ENCODE results near the gene PBX1.
"Not testable (repeated sequence)": the region's sequence is repeated elsewhere in the genome, so short reads cannot be mapped to it uniquely, and the experiment has no call there.

The PBX1 gene

GRCh38 chr1:164651351-164651951 lies 92.5 kb downstream of the PBX1 start:
- DNase-seq (ENCODE audit: insufficient read length, low spot score), result no peak
- no peak for FAIRE-seq
- TF ChIP-seq POLR2A (IDR thresholded peaks at IDR 0.05; ENCODE audit: low read depth, low read length) (no peak), SPI1 (IDR thresholded peaks at IDR 0.05; ENCODE audit: low read depth, low read length) (no peak), POLR2AphosphoS5 (IDR thresholded peaks at IDR 0.05; ENCODE audit: low read depth, low read length) (no peak), PAX5 (IDR thresholded peaks at IDR 0.05; ENCODE audit: insufficient read depth, low read length, severe bottlenecking) (no peak), TAF1 (IDR thresholded peaks at IDR 0.05; ENCODE audit: low read depth, low read length) (no peak), POU2F2 (IDR thresholded peaks at IDR 0.05; ENCODE audit: low read depth, low read length) (no peak)

GRCh38 chr1:164652969-164653368 lies 94.0 kb downstream of the PBX1 start:
- not testable (repeated sequence) for FAIRE-seq; DNase-seq (ENCODE audit: insufficient read length, low spot score)

GRCh38 chr1:164653705-164654104 lies 94.7 kb downstream of the PBX1 start:
- DNase-seq (ENCODE audit: insufficient read length, low spot score), result no peak
- TF ChIP-seq POU2F2 (IDR thresholded peaks at IDR 0.05; ENCODE audit: low read depth, low read length) (no peak), POLR2AphosphoS5 (IDR thresholded peaks at IDR 0.05; ENCODE audit: low read depth, low read length) (no peak), POLR2A (IDR thresholded peaks at IDR 0.05; ENCODE audit: low read depth, low read length) (no peak), PAX5 (IDR thresholded peaks at IDR 0.05; ENCODE audit: insufficient read depth, low read length, severe bottlenecking) (no peak), TAF1 (IDR thresholded peaks at IDR 0.05; ENCODE audit: low read depth, low read length) (no peak), SPI1 (IDR thresholded peaks at IDR 0.05; ENCODE audit: low read depth, low read length) (no peak)
- FAIRE-seq, result no peak

GRCh38 chr1:164654200-164654599 lies 95.2 kb downstream of the PBX1 start:
- DNase-seq (ENCODE audit: insufficient read length, low spot score) (no peak), FAIRE-seq (no peak)
- TF ChIP-seq POU2F2 (IDR thresholded peaks at IDR 0.05; ENCODE audit: low read depth, low read length) (no peak), SPI1 (IDR thresholded peaks at IDR 0.05; ENCODE audit: low read depth, low read length) (no peak), POLR2A (IDR thresholded peaks at IDR 0.05; ENCODE audit: low read depth, low read length) (no peak), POLR2AphosphoS5 (IDR thresholded peaks at IDR 0.05; ENCODE audit: low read depth, low read length) (no peak), PAX5 (IDR thresholded peaks at IDR 0.05; ENCODE audit: insufficient read depth, low read length, severe bottlenecking) (no peak), TAF1 (IDR thresholded peaks at IDR 0.05; ENCODE audit: low read depth, low read length) (no peak)

GRCh38 chr1:164658864-164659263 lies 99.9 kb downstream of the PBX1 start:
- FAIRE-seq (no peak), DNase-seq (ENCODE audit: insufficient read length, low spot score) (no peak)

GRCh38 chr1:164659621-164660411 lies 100.8 kb downstream of the PBX1 start:
- FAIRE-seq (no peak), DNase-seq (ENCODE audit: insufficient read length, low spot score) (no peak)
- TF ChIP-seq POU2F2 (IDR thresholded peaks at IDR 0.05; ENCODE audit: low read depth, low read length) (no peak), TAF1 (IDR thresholded peaks at IDR 0.05; ENCODE audit: low read depth, low read length) (no peak), POLR2AphosphoS5 (IDR thresholded peaks at IDR 0.05; ENCODE audit: low read depth, low read length) (no peak), PAX5 (IDR thresholded peaks at IDR 0.05; ENCODE audit: insufficient read depth, low read length, severe bottlenecking) (no peak), POLR2A (IDR thresholded peaks at IDR 0.05; ENCODE audit: low read depth, low read length) (no peak), SPI1 (IDR thresholded peaks at IDR 0.05; ENCODE audit: low read depth, low read length) (no peak)

More at GRCh38 chr1:164658864-164659263, 99.9 kb downstream of the PBX1 start:
- TF ChIP-seq TAF1 (IDR thresholded peaks at IDR 0.05; ENCODE audit: low read depth, low read length), result no peak

GRCh38 chr1:164660412-164660772 lies 101.4 kb downstream of the PBX1 start:
- DNase-seq (ENCODE audit: insufficient read length, low spot score) (no peak), FAIRE-seq (no peak)
- no peak for TF ChIP-seq POU2F2 (IDR thresholded peaks at IDR 0.05; ENCODE audit: low read depth, low read length)
- no peak for TF ChIP-seq POLR2A (IDR thresholded peaks at IDR 0.05; ENCODE audit: low read depth, low read length)
- TF ChIP-seq PAX5 (IDR thresholded peaks at IDR 0.05; ENCODE audit: insufficient read depth, low read length, severe bottlenecking), result no peak
- TF ChIP-seq SPI1 (IDR thresholded peaks at IDR 0.05; ENCODE audit: low read depth, low read length), result no peak
- TF ChIP-seq POLR2AphosphoS5 (IDR thresholded peaks at IDR 0.05; ENCODE audit: low read depth, low read length), result no peak
- no peak for TF ChIP-seq TAF1 (IDR thresholded peaks at IDR 0.05; ENCODE audit: low read depth, low read length)

GRCh38 chr1:164660775-164661174 lies 101.8 kb downstream of the PBX1 start:
- TF ChIP-seq PAX5 (IDR thresholded peaks at IDR 0.05; ENCODE audit: insufficient read depth, low read length, severe bottlenecking) (no peak), POLR2A (IDR thresholded peaks at IDR 0.05; ENCODE audit: low read depth, low read length) (no peak), TAF1 (IDR thresholded peaks at IDR 0.05; ENCODE audit: low read depth, low read length) (no peak), POU2F2 (IDR thresholded peaks at IDR 0.05; ENCODE audit: low read depth, low read length) (no peak), SPI1 (IDR thresholded peaks at IDR 0.05; ENCODE audit: low read depth, low read length) (no peak), POLR2AphosphoS5 (IDR thresholded peaks at IDR 0.05; ENCODE audit: low read depth, low read length) (no peak)
- no peak for FAIRE-seq
- no peak for DNase-seq (ENCODE audit: insufficient read length, low spot score)

GRCh38 chr1:164662462-164662861 lies 103.5 kb downstream of the PBX1 start:
- DNase-seq (ENCODE audit: insufficient read length, low spot score) (no peak), FAIRE-seq (no peak)
- TF ChIP-seq POLR2A (IDR thresholded peaks at IDR 0.05; ENCODE audit: low read depth, low read length), result no peak
- TF ChIP-seq SPI1 (IDR thresholded peaks at IDR 0.05; ENCODE audit: low read depth, low read length), result no peak
- no peak for TF ChIP-seq TAF1 (IDR thresholded peaks at IDR 0.05; ENCODE audit: low read depth, low read length)
- TF ChIP-seq PAX5 (IDR thresholded peaks at IDR 0.05; ENCODE audit: insufficient read depth, low read length, severe bottlenecking), result no peak
- no peak for TF ChIP-seq POLR2AphosphoS5 (IDR thresholded peaks at IDR 0.05; ENCODE audit: low read depth, low read length)
- TF ChIP-seq POU2F2 (IDR thresholded peaks at IDR 0.05; ENCODE audit: low read depth, low read length), result no peak

GRCh38 chr1:164662955-164663354 lies 104.0 kb downstream of the PBX1 start:
- no peak for TF ChIP-seq POU2F2 (IDR thresholded peaks at IDR 0.05; ENCODE audit: low read depth, low read length)
- TF ChIP-seq SPI1 (IDR thresholded peaks at IDR 0.05; ENCODE audit: low read depth, low read length), result no peak
- no peak for TF ChIP-seq PAX5 (IDR thresholded peaks at IDR 0.05; ENCODE audit: insufficient read depth, low read length, severe bottlenecking)
- no peak for TF ChIP-seq POLR2A (IDR thresholded peaks at IDR 0.05; ENCODE audit: low read depth, low read length)
- TF ChIP-seq POLR2AphosphoS5 (IDR thresholded peaks at IDR 0.05; ENCODE audit: low read depth, low read length), result no peak
- no peak for TF ChIP-seq TAF1 (IDR thresholded peaks at IDR 0.05; ENCODE audit: low read depth, low read length)
- DNase-seq (ENCODE audit: insufficient read length, low spot score), result no peak
- FAIRE-seq, result no peak

All from GM12891 (cell line).